GM23338 (cell line): ENCODE data around the gene COL9A3. TPM values are rescaled to one million over a fixed set of nuclear protein-coding genes. Genes with fewer than 3 reads are reported as not detected.

ENCODE experiments used
- ATAC-seq: fragments of 200-7000 bp; cut with Tn5 transposase; 3 replicates; pipeline ENCODE4 v1.9.1; 2020
- DNase-seq: peaks from one replicate; pipeline ENCODE4 v3.0.0-alpha.2; 2015; ENCODE audit warnings: low spot score
- H2AFZ ChIP-seq: fragments of 200-600 bp; sonication (generic); 2 replicates; pipeline ENCODE4 v1.8.0; 2016; ENCODE audit warnings: antibody characterized with exemption, mild to moderate bottlenecking, moderate library complexity
- H3F3A ChIP-seq: fragments of 200-600 bp; sonication (generic); replicated peaks from 2 replicates; pipeline ENCODE4 v1.8.0; 2017; ENCODE audit warnings: antibody characterized with exemption, mixed run types, low read depth
- H3K27ac ChIP-seq: fragments of 200-600 bp; sonication (generic); 2 replicates; pipeline ENCODE4 v1.6.1; 2016; ENCODE audit warnings: low read depth
- H3K27me3 ChIP-seq: fragments of 200-600 bp; sonication (generic); 2 replicates; pipeline ENCODE4 v1.8.0; 2016; ENCODE audit warnings: mild to moderate bottlenecking, mixed run types, moderate library complexity; ENCODE audit not compliant: insufficient read depth
- H3K36me3 ChIP-seq: fragments of 200-600 bp; sonication (generic); 2 replicates; pipeline ENCODE4 v1.8.0; 2016; ENCODE audit warnings: mild to moderate bottlenecking; ENCODE audit not compliant: insufficient read depth
- H3K4me1 ChIP-seq: fragments of 200-600 bp; sonication (generic); 2 replicates; pipeline ENCODE4 v1.8.0; 2016; ENCODE audit warnings: mild to moderate bottlenecking, moderate library complexity; ENCODE audit not compliant: insufficient read depth
- H3K4me2 ChIP-seq: fragments of 200-600 bp; sonication (generic); 2 replicates; pipeline ENCODE4 v1.7.1; 2017; ENCODE audit warnings: mixed run types
- H3K4me3 ChIP-seq: fragments of 200-600 bp; sonication (generic); 2 replicates; pipeline ENCODE4 v1.6.1; 2016; ENCODE audit warnings: mixed run types
- H3K79me2 ChIP-seq: fragments of 200-600 bp; sonication (generic); replicated peaks from 2 replicates; pipeline ENCODE4 v1.8.0; 2017; ENCODE audit warnings: mild to moderate bottlenecking; ENCODE audit not compliant: insufficient read depth
- H3K9me2 ChIP-seq: fragments of 200-600 bp; sonication (generic); 2 replicates; pipeline ENCODE4 v1.8.0; 2017; ENCODE audit not compliant: insufficient read depth
- H4K20me1 ChIP-seq: fragments of 200-600 bp; sonication (generic); replicated peaks from 2 replicates; pipeline ENCODE4 v1.8.0; 2017; ENCODE audit warnings: mild to moderate bottlenecking; ENCODE audit not compliant: insufficient read depth
- H3K27ac Mint-ChIP-seq: 2 replicates; pipeline ENCODE4 v1.8.0; 2020; ENCODE audit warnings: inconsistent platforms, mild to moderate bottlenecking, moderate library complexity, mixed read lengths
- H3K27me3 Mint-ChIP-seq: 3 replicates; pipeline ENCODE4 v1.8.0; 2022; ENCODE audit warnings: low read depth, mild to moderate bottlenecking, moderate library complexity, mixed read lengths, inconsistent platforms; ENCODE audit not compliant: insufficient read depth, poor library complexity
- H3K36me3 Mint-ChIP-seq: 3 replicates; pipeline ENCODE4 v1.8.0; 2021; ENCODE audit warnings: low read depth, mild to moderate bottlenecking, inconsistent platforms, moderate library complexity, mixed read lengths
- H3K4me1 Mint-ChIP-seq: 3 replicates; pipeline ENCODE4 v1.8.0; 2020; ENCODE audit warnings: mild to moderate bottlenecking, inconsistent platforms, mixed read lengths
- H3K4me3 Mint-ChIP-seq: 3 replicates; pipeline ENCODE4 v1.8.0; 2021; ENCODE audit warnings: moderate library complexity, mild to moderate bottlenecking, inconsistent platforms, mixed read lengths
- H3K9me3 Mint-ChIP-seq: 3 replicates; pipeline ENCODE4 v1.8.0; 2020; ENCODE audit warnings: moderate library complexity, mild to moderate bottlenecking, inconsistent platforms, mixed read lengths
- CREB1 ChIP-seq: fragments of 250-450 bp; sonication (Bioruptor Pico); IDR thresholded peaks from 2 replicates; pipeline ENCODE4 v1.5.0; 2020; ENCODE audit warnings: low read depth, mild to moderate bottlenecking, moderate library complexity
- CTCF ChIP-seq, 2 experiments: fragments of 200-600 bp in 1 of 2; sonication (generic) in 1 of 2; conservative IDR thresholded peaks; 2 replicates each; pipeline versions ENCODE4 v1.5.1 to v1.6.1; 2016 to 2017; ENCODE audit warnings: antibody characterized with exemption in 2 of 2, low read depth in 2 of 2, mild to moderate bottlenecking in 2 of 2, moderate library complexity in 1 of 2
- EZH2 ChIP-seq: fragments of 200-600 bp; sonication (generic); IDR thresholded peaks from one replicate; pipeline ENCODE4 v1.8.0; 2017; ENCODE audit warnings: antibody characterized with exemption, mild to moderate bottlenecking, low read depth; ENCODE audit not compliant: unreplicated experiment
- EZH2phosphoT487 ChIP-seq: fragments of 200-600 bp; sonication (generic); IDR thresholded peaks from one replicate; pipeline ENCODE4 v1.8.1; 2018; ENCODE audit warnings: antibody characterized with exemption; ENCODE audit not compliant: unreplicated experiment
- JUNB ChIP-seq: IDR thresholded peaks from one replicate; pipeline ENCODE4 v1.6.1; 2016; ENCODE audit warnings: antibody characterized with exemption; ENCODE audit not compliant: unreplicated experiment
- POLR2AphosphoS5 ChIP-seq: IDR thresholded peaks from 2 replicates; pipeline ENCODE4 v1.6.1; 2016; ENCODE audit warnings: antibody characterized with exemption, low read depth
- REST ChIP-seq: IDR thresholded peaks from one replicate; pipeline ENCODE4 v1.6.1; 2018; ENCODE audit warnings: antibody characterized with exemption; ENCODE audit not compliant: unreplicated experiment
- STAT1 ChIP-seq: IDR thresholded peaks from one replicate; pipeline ENCODE4 v1.6.1; 2016; ENCODE audit warnings: antibody characterized with exemption; ENCODE audit not compliant: unreplicated experiment
- ZNF114 ChIP-seq: fragments of 250-450 bp; sonication (Bioruptor Pico); IDR thresholded peaks from 2 replicates; pipeline ENCODE4 v1.5.0; 2020; ENCODE audit warnings: mild to moderate bottlenecking, moderate library complexity
- ZNF331 ChIP-seq: fragments of 250-450 bp; sonication (Bioruptor Pico); IDR thresholded peaks from 2 replicates; pipeline ENCODE4 v1.5.0; 2020; ENCODE audit warnings: low read depth, mild to moderate bottlenecking, moderate library complexity
- ZNF462 ChIP-seq: fragments of 250-450 bp; sonication (Bioruptor Pico); IDR thresholded peaks from 2 replicates; pipeline ENCODE4 v1.5.0; 2020; ENCODE audit warnings: mild to moderate bottlenecking, moderate library complexity
- polyA plus RNA-seq: library from polyadenylated mRNA; unstranded; fragments of >200 nt; fragmentation: Nextera tagmentation; extraction: Ambion mirVana; gene quantifications from 2 replicates; pipeline ENCODE4 v1.2.1, GENCODE V29; 2016
- total RNA-seq: library from RNA; depleted of rRNA; stranded (reverse); fragments of >200 nt; shearing (Covaris generic); gene quantifications from 2 replicates; pipeline ENCODE4 v1.2.3, GENCODE V29; 2014

The COL9A3 gene
- total and polyA plus RNA-seq, 2 experiments from 2014 or later = 74.9 to 113 TPM

- TF ChIP-seq CTCF (conservative IDR thresholded peaks at IDR 0.05; ENCODE audit: low read depth in 2 of 2) (no peak), JUNB (no peak), EZH2phosphoT487 (no peak), REST (no peak)
Measured at GRCh38 chr20:62788607-62789006, 28.2 kb upstream of the COL9A3 start (continued).

GRCh38 chr20:62790075-62790474, 26.8 kb upstream of the COL9A3 start:
- no peaks in the 10 kb centered on the region for H3K79me2 ChIP-seq
- Mint-ChIP-seq H3K4me3 (no peak overlapping the region), H3K27me3 (peaks cover 20% of the 10 kb centered on the region), H3K9me3 (no peaks in the 10 kb centered on the region), H3K36me3 (no peaks in the 10 kb centered on the region), H3K4me1 (peaks cover 10% of the 10 kb centered on the region), H3K27ac (no peak overlapping the region)
- H3K4me2 ChIP-seq = no peak overlapping the region
- DNase-seq (no peak), ATAC-seq (no peak)
- H3K36me3 ChIP-seq = no peaks in the 10 kb centered on the region
- peaks cover 9% of the 10 kb centered on the region; the same call in 1 of the 2 replicates for H3F3A ChIP-seq
- H4K20me1 ChIP-seq = no peaks in the 10 kb centered on the region
- H3K9me2 ChIP-seq = no peaks in the 10 kb centered on the region
- no peak overlapping the region for H2AFZ ChIP-seq
- no peaks in the 10 kb centered on the region; the same call in 1 of the 2 replicates for H3K4me1 ChIP-seq
- H3K27ac ChIP-seq = no peak overlapping the region
- peaks cover 6% of the 10 kb centered on the region for H3K27me3 ChIP-seq
- H3K4me3 ChIP-seq = no peak overlapping the region
- TF ChIP-seq EZH2 (no peak), STAT1 (no peak), ZNF331 (CRISPR knock-in tag) (no peak), POLR2AphosphoS5 (no peak), CREB1 (CRISPR knock-in tag) (no peak), EZH2phosphoT487 (no peak), ZNF462 (CRISPR knock-in tag) (no peak), CTCF (conservative IDR thresholded peaks at IDR 0.05; ENCODE audit: low read depth in 2 of 2) (no peak), ZNF114 (CRISPR knock-in tag) (no peak)
